ENCODE data around the gene MYCL.
A peak's percentile ranks its signal among the peaks of the same experiment; 100 is the strongest.

MYCL gene

GRCh38 chr1:39938856-39939255, 37.1 kb upstream of the MYCL start:
- no peaks in the 10 kb centered on the region for H3K27me3 ChIP-seq (ENCODE audit: control insufficient read depth in 5 of 5, insufficient read depth in 4 of 5, low read length in 5 of 5)
- no peak overlapping the region for H3K27ac ChIP-seq (ENCODE audit: low read depth, low read length)
- H3K9ac ChIP-seq (ENCODE audit: low read length in 5 of 5) = no peak overlapping the region
- H3K4me3 ChIP-seq (ENCODE audit: low read depth in 1 of 5, low read length in 5 of 5) = no peak overlapping the region
- H3K9me3 ChIP-seq (ENCODE audit: control insufficient read depth in 5 of 5, low read length in 5 of 5) = peaks cover 0 to 5% (median 0%) of the 10 kb centered on the region in 5 donors
- no peaks in the 10 kb centered on the region for H3K36me3 ChIP-seq (ENCODE audit: control insufficient read depth in 5 of 5, insufficient read depth in 5 of 5, low read length in 5 of 5)
- peaks cover 6 to 30% (median 21%) of the 10 kb centered on the region in 5 donors for H3K4me1 ChIP-seq (ENCODE audit: control insufficient read depth in 5 of 5, insufficient read depth in 5 of 5, low read length in 5 of 5)

- Histone ChIP-seq H3K36me3 (ENCODE audit: control insufficient read depth in 5 of 5, insufficient read depth in 5 of 5, low read length in 5 of 5) (no peaks in the 10 kb centered on the region), H3K27me3 (ENCODE audit: control insufficient read depth in 5 of 5, insufficient read depth in 4 of 5, low read length in 5 of 5) (no peaks in the 10 kb centered on the region), H3K4me3 (ENCODE audit: low read depth in 1 of 5, low read length in 5 of 5) (peak overlapping the region in 4 of 5 donors; percentile 14 to 44 (median 30)), H3K9me3 (ENCODE audit: control insufficient read depth in 5 of 5, low read length in 5 of 5) (peaks cover 0 to 5% (median 0%) of the 10 kb centered on the region in 5 donors), H3K27ac (ENCODE audit: low read depth, low read length) (no peak overlapping the region), H3K9ac (ENCODE audit: low read length in 5 of 5) (no peak overlapping the region), H3K4me1 (ENCODE audit: control insufficient read depth in 5 of 5, insufficient read depth in 5 of 5, low read length in 5 of 5) (peaks cover 8 to 34% (median 25%) of the 10 kb centered on the region in 5 donors)
These were observed 35.2 kb upstream of the MYCL start for GRCh38 chr1:39936724-39937491.

GRCh38 chr1:39933956-39934941, 32.5 kb upstream of the MYCL start:
- H3K27me3 ChIP-seq (ENCODE audit: control insufficient read depth in 5 of 5, insufficient read depth in 4 of 5, low read length in 5 of 5) = no peaks in the 10 kb centered on the region
- no peaks in the 10 kb centered on the region for H3K36me3 ChIP-seq (ENCODE audit: control insufficient read depth in 5 of 5, insufficient read depth in 5 of 5, low read length in 5 of 5)
- H3K9me3 ChIP-seq (ENCODE audit: control insufficient read depth in 5 of 5, low read length in 5 of 5) = peaks cover 0 to 5% (median 0%) of the 10 kb centered on the region in 5 donors
- H3K9ac ChIP-seq (ENCODE audit: low read length in 5 of 5) = peak overlapping the region in 3 of 5 donors; percentile 8 to 54 (median 30)
- peak overlapping the region; percentile 74 for H3K27ac ChIP-seq (ENCODE audit: low read depth, low read length)
- H3K4me1 ChIP-seq (ENCODE audit: control insufficient read depth in 5 of 5, insufficient read depth in 5 of 5, low read length in 5 of 5) = peaks cover 6 to 26% (median 18%) of the 10 kb centered on the region in 5 donors
- H3K4me3 ChIP-seq (ENCODE audit: low read depth in 1 of 5, low read length in 5 of 5) = peak overlapping the region in 1 of 5 donors; percentile 4

- Histone ChIP-seq H3K36me3 (ENCODE audit: control insufficient read depth in 5 of 5, insufficient read depth in 5 of 5, low read length in 5 of 5) (no peaks in the 10 kb centered on the region), H3K9ac (ENCODE audit: low read length in 5 of 5) (no peak overlapping the region), H3K27ac (ENCODE audit: low read depth, low read length) (no peak overlapping the region), H3K4me3 (ENCODE audit: low read depth in 1 of 5, low read length in 5 of 5) (no peak overlapping the region), H3K4me1 (ENCODE audit: control insufficient read depth in 5 of 5, insufficient read depth in 5 of 5, low read length in 5 of 5) (peaks cover 4 to 40% (median 27%) of the 10 kb centered on the region in 5 donors), H3K27me3 (ENCODE audit: control insufficient read depth in 5 of 5, insufficient read depth in 4 of 5, low read length in 5 of 5) (peaks cover 0 to under 1% (median 0%) of the 10 kb centered on the region in 5 donors), H3K9me3 (ENCODE audit: control insufficient read depth in 5 of 5, low read length in 5 of 5) (no peaks in the 10 kb centered on the region)
These were observed 27.3 kb upstream of the MYCL start for GRCh38 chr1:39928809-39929587.

GRCh38 chr1:39927538-39927937, 25.8 kb upstream of the MYCL start:
- Histone ChIP-seq H3K4me3 (ENCODE audit: low read depth in 1 of 5, low read length in 5 of 5) (no peak overlapping the region), H3K36me3 (ENCODE audit: control insufficient read depth in 5 of 5, insufficient read depth in 5 of 5, low read length in 5 of 5) (no peaks in the 10 kb centered on the region), H3K27me3 (ENCODE audit: control insufficient read depth in 5 of 5, insufficient read depth in 4 of 5, low read length in 5 of 5) (peaks cover 0 to 3% (median 0%) of the 10 kb centered on the region in 5 donors), H3K9ac (ENCODE audit: low read length in 5 of 5) (no peak overlapping the region), H3K4me1 (ENCODE audit: control insufficient read depth in 5 of 5, insufficient read depth in 5 of 5, low read length in 5 of 5) (peaks cover 2 to 34% (median 21%) of the 10 kb centered on the region in 5 donors), H3K9me3 (ENCODE audit: control insufficient read depth in 5 of 5, low read length in 5 of 5) (no peaks in the 10 kb centered on the region), H3K27ac (ENCODE audit: low read depth, low read length) (no peak overlapping the region)

- Histone ChIP-seq H3K4me1 (ENCODE audit: control insufficient read depth in 5 of 5, insufficient read depth in 5 of 5, low read length in 5 of 5) (peaks cover 2 to 39% (median 27%) of the 10 kb centered on the region in 5 donors), H3K36me3 (ENCODE audit: control insufficient read depth in 5 of 5, insufficient read depth in 5 of 5, low read length in 5 of 5) (no peaks in the 10 kb centered on the region), H3K27ac (ENCODE audit: low read depth, low read length) (no peak overlapping the region), H3K27me3 (ENCODE audit: control insufficient read depth in 5 of 5, insufficient read depth in 4 of 5, low read length in 5 of 5) (peaks cover 0 to 6% (median 3%) of the 10 kb centered on the region in 5 donors), H3K9me3 (ENCODE audit: control insufficient read depth in 5 of 5, low read length in 5 of 5) (no peaks in the 10 kb centered on the region), H3K4me3 (ENCODE audit: low read depth in 1 of 5, low read length in 5 of 5) (no peak overlapping the region), H3K9ac (ENCODE audit: low read length in 5 of 5) (no peak overlapping the region)
These were observed 25.1 kb upstream of the MYCL start for GRCh38 chr1:39926820-39927219.

- peaks cover 0 to 9% (median 7%) of the 10 kb centered on the region in 5 donors for H3K27me3 ChIP-seq (ENCODE audit: control insufficient read depth in 5 of 5, insufficient read depth in 4 of 5, low read length in 5 of 5)
- H3K9me3 ChIP-seq (ENCODE audit: control insufficient read depth in 5 of 5, low read length in 5 of 5) = no peaks in the 10 kb centered on the region
- H3K36me3 ChIP-seq (ENCODE audit: control insufficient read depth in 5 of 5, insufficient read depth in 5 of 5, low read length in 5 of 5) = no peaks in the 10 kb centered on the region
- H3K4me1 ChIP-seq (ENCODE audit: control insufficient read depth in 5 of 5, insufficient read depth in 5 of 5, low read length in 5 of 5) = peaks cover 2 to 39% (median 27%) of the 10 kb centered on the region in 5 donors
- no peak overlapping the region for H3K27ac ChIP-seq (ENCODE audit: low read depth, low read length)
- no peak overlapping the region for H3K9ac ChIP-seq (ENCODE audit: low read length in 5 of 5)
- no peak overlapping the region for H3K4me3 ChIP-seq (ENCODE audit: low read depth in 1 of 5, low read length in 5 of 5)
These were observed 24.7 kb upstream of the MYCL start for GRCh38 chr1:39926343-39926793.

GRCh38 chr1:39925721-39926342, 24.1 kb upstream of the MYCL start:
- Histone ChIP-seq H3K4me3 (ENCODE audit: low read depth in 1 of 5, low read length in 5 of 5) (no peak overlapping the region), H3K27ac (ENCODE audit: low read depth, low read length) (no peak overlapping the region), H3K4me1 (ENCODE audit: control insufficient read depth in 5 of 5, insufficient read depth in 5 of 5, low read length in 5 of 5) (peaks cover 2 to 39% (median 27%) of the 10 kb centered on the region in 5 donors), H3K9ac (ENCODE audit: low read length in 5 of 5) (no peak overlapping the region), H3K9me3 (ENCODE audit: control insufficient read depth in 5 of 5, low read length in 5 of 5) (no peaks in the 10 kb centered on the region), H3K27me3 (ENCODE audit: control insufficient read depth in 5 of 5, insufficient read depth in 4 of 5, low read length in 5 of 5) (peaks cover 0 to 11% (median 8%) of the 10 kb centered on the region in 5 donors), H3K36me3 (ENCODE audit: control insufficient read depth in 5 of 5, insufficient read depth in 5 of 5, low read length in 5 of 5) (no peaks in the 10 kb centered on the region)

- H3K9me3 ChIP-seq (ENCODE audit: control insufficient read depth in 5 of 5, low read length in 5 of 5) = no peaks in the 10 kb centered on the region
- no peak overlapping the region for H3K27ac ChIP-seq (ENCODE audit: low read depth, low read length)
- H3K27me3 ChIP-seq (ENCODE audit: control insufficient read depth in 5 of 5, insufficient read depth in 4 of 5, low read length in 5 of 5) = peaks cover 0 to 11% (median 8%) of the 10 kb centered on the region in 5 donors
- peak overlapping the region in 2 of 5 donors; percentile 10 to 19 for H3K4me3 ChIP-seq (ENCODE audit: low read depth in 1 of 5, low read length in 5 of 5)
- no peaks in the 10 kb centered on the region for H3K36me3 ChIP-seq (ENCODE audit: control insufficient read depth in 5 of 5, insufficient read depth in 5 of 5, low read length in 5 of 5)
- peaks cover 0 to 20% (median 11%) of the 10 kb centered on the region in 5 donors for H3K4me1 ChIP-seq (ENCODE audit: control insufficient read depth in 5 of 5, insufficient read depth in 5 of 5, low read length in 5 of 5)
- H3K9ac ChIP-seq (ENCODE audit: low read length in 5 of 5) = peak overlapping the region in 1 of 5 donors; percentile 48
These were observed 20.6 kb upstream of the MYCL start for GRCh38 chr1:39922251-39922688.

Measured in subcutaneous abdominal adipose tissue (tissue), 5 donors.